ENCODE measurements around the gene RNF166. TPM values are rescaled to one million over a fixed set of nuclear protein-coding genes. Genes with fewer than 3 reads are reported as not detected.

The RNF166 gene
- total and polyA plus RNA-seq, 4 donors: 6.5 to 9.1 (median 7.6) TPM

DNA sequence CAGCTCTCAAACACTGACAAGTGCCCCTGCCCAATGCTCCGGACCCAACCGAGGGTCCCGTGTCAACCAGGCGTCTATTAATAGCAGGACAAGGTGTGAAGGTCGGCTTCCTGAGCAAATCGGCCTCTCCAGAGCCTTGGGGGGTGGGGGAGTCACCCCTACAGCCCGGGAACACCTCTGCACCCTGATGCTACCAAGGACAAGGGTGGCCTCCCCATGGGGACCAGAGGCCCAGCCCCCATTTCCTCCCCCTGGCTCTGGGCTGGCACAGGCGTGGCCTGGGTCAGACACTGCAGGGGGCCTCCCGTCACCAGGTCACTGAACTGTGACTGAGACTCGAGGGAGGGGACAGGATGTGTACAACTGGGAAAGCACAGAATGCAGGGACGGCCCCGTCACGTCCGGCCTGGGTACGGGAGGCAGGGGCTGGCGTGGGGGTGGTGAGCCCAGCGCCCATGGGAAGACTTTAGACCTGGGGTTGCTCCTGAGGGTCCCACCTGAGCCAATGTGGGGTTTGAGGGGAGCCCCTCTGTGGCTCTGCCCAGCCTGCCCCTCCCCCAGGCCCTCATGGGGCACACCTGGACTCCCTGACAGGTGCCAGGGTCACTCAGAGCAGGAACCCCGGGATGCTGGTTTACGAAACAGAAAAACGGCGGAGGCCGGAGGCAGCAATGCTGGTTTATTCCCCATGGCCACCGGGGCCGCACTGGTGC, 54.8 kb downstream of the RNF166 start:
- peak overlapping the region; percentile 80 to 82 for H3K27ac ChIP-seq (ENCODE audit: low read depth in 1 of 2, low read length in 2 of 2)
- H3K36me3 ChIP-seq (ENCODE audit: control insufficient read depth in 4 of 4, insufficient read depth in 3 of 4, low read depth in 1 of 4, low read length in 3 of 4): peaks cover 9 to 33% (median 16%) of the 10 kb centered on the region in 4 donors
- no peaks in the 10 kb centered on the region for H3K9me3 ChIP-seq (ENCODE audit: control insufficient read depth in 4 of 4, low read length in 3 of 4)
- WGBS: 59% methylated on average over 24 of the region's 24 CpGs
- TF ChIP-seq SP1 (IDR thresholded peaks at IDR 0.05) (peak; percentile 40), REST (IDR thresholded peaks at IDR 0.05) (no peak), EGR1 (IDR thresholded peaks at IDR 0.05; ENCODE audit: low read depth in 2 of 2) (no peak), FOXA2 (IDR thresholded peaks at IDR 0.05) (no peak), HNF4A (conservative IDR thresholded peaks at IDR 0.05) (no peak), GABPA (IDR thresholded peaks at IDR 0.05 in 1 of 2, conservative IDR thresholded peaks at IDR 0.05 in 1 of 2) (peak in 1 of 2 donors; percentile 80), NR2F2 (IDR thresholded peaks at IDR 0.05) (peak; percentile 88), RXRA (IDR thresholded peaks at IDR 0.05) (peak; percentile 63 to 64), FOXA1 (IDR thresholded peaks at IDR 0.05) (no peak), YY1 (IDR thresholded peaks at IDR 0.05) (no peak)
- TF ChIP-seq, protein P1, sequence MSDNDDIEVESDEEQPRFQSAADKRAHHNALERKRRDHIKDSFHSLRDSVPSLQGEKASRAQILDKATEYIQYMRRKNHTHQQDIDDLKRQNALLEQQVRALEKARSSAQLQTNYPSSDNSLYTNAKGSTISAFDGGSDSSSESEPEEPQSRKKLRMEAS (IDR thresholded peaks at IDR 0.05): no peak
- peak; percentile 75 for DNase-seq (ENCODE audit: low spot score)
- no peak overlapping the region for H3K9ac ChIP-seq (ENCODE audit: low read depth in 1 of 2, low read length in 2 of 2)
- no peaks in the 10 kb centered on the region for H3K27me3 ChIP-seq (ENCODE audit: control insufficient read depth in 4 of 4, insufficient read depth in 4 of 4, low read length in 3 of 4)
- peaks cover 0 to 11% (median 3%) of the 10 kb centered on the region in 4 donors for H3K4me1 ChIP-seq (ENCODE audit: control insufficient read depth in 4 of 4, insufficient read depth in 4 of 4, low read length in 3 of 4)
- peak overlapping the region in 1 of 3 donors; percentile 44 for H3K4me3 ChIP-seq (ENCODE audit: low read depth in 1 of 3, low read length in 3 of 3)

DNA sequence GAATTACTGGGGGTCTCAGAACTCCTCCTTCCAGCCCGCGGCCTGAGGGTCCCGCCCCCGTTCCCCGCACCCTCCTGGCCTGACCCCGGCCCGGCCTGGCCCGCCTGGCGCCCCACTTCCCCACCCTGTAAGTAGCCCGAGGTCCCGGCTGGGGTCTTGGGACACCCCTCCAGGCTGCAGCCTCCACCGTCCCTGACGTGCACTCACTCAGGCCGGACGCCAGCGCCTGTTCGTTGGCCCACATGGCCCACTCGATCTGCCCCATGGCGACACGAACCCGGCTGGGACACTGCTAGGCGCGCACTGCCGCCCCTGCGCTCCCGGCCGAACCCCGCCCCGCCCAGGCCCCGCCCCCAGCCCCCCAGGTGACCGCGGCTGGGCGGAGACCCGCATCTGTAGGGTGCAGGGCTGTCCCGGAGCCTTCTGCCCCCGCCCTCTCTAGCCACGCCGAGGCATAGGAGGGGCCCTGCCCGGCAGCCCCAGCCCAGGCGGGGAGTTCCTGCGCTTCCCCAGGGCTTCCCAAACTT, 55.4 kb downstream of the RNF166 start, which contains the start of gene CYBA:
Gene CYBA, minus strand, starts transcription at position 305 of the 527 bp plus-strand sequence. Its CDS starts 40 bp downstream, at position 265.
- DNase-seq (ENCODE audit: low spot score): peak; percentile 78
- peaks cover 0 to 11% (median 3%) of the 10 kb centered on the region in 4 donors for H3K4me1 ChIP-seq (ENCODE audit: control insufficient read depth in 4 of 4, insufficient read depth in 4 of 4, low read length in 3 of 4)
- H3K27me3 ChIP-seq (ENCODE audit: control insufficient read depth in 4 of 4, insufficient read depth in 4 of 4, low read length in 3 of 4): no peaks in the 10 kb centered on the region
- H3K9ac ChIP-seq (ENCODE audit: low read depth in 1 of 2, low read length in 2 of 2): peak within 1 kb of the TSS; percentile 14 to 45
- peak within 1 kb of the TSS; percentile 44 to 57 (median 47) for H3K4me3 ChIP-seq (ENCODE audit: low read depth in 1 of 3, low read length in 3 of 3)
- H3K9me3 ChIP-seq (ENCODE audit: control insufficient read depth in 4 of 4, low read length in 3 of 4): no peaks in the 10 kb centered on the region
- H3K36me3 ChIP-seq (ENCODE audit: control insufficient read depth in 4 of 4, insufficient read depth in 3 of 4, low read depth in 1 of 4, low read length in 3 of 4): peaks cover 9 to 28% (median 15%) of the 10 kb centered on the region in 4 donors
- TF ChIP-seq, protein P2, sequence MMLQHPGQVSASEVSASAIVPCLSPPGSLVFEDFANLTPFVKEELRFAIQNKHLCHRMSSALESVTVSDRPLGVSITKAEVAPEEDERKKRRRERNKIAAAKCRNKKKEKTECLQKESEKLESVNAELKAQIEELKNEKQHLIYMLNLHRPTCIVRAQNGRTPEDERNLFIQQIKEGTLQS (IDR thresholded peaks at IDR 0.05): no peak
- no peak for TF ChIP-seq RXRA (IDR thresholded peaks at IDR 0.05)
- TF ChIP-seq FOXA2 (IDR thresholded peaks at IDR 0.05): no peak
- no peak for TF ChIP-seq RAD21 (IDR thresholded peaks at IDR 0.05)
- no peak for TF ChIP-seq HNF4A (conservative IDR thresholded peaks at IDR 0.05)
- TF ChIP-seq YY1 (IDR thresholded peaks at IDR 0.05): no peak
- WGBS: 49% methylated on average over 41 of the region's 41 CpGs
- peak within 1 kb of the TSS; percentile 80 to 82 for H3K27ac ChIP-seq (ENCODE audit: low read depth in 1 of 2, low read length in 2 of 2)
